CD14-positive monocyte (primary cell): ENCODE data around the gene PRKG2. TPM values are rescaled to one million over a fixed set of nuclear protein-coding genes. Genes with fewer than 3 reads are reported as not detected.

Experiments
- DNase-seq, 3 donors: peaks; one replicate each; pipeline ENCODE4 v3.0.0-alpha.2; 2011 to 2022
- H2AFZ ChIP-seq: 2 replicates; pipeline ENCODE4 v1.6.0; 2012; ENCODE audit warnings: mild to moderate bottlenecking, low read depth, low read length, inconsistent platforms; ENCODE audit not compliant: insufficient read depth, poor library complexity, severe bottlenecking
- H3K27ac ChIP-seq, 2 donors: 1 replicate in 1 of 2; 2 replicates in 1 of 2; pipeline ENCODE4 v1.5.1; 2012 to 2013; ENCODE audit warnings: low read length in 2 of 2, control low read depth in 1 of 2, inconsistent platforms in 1 of 2, low read depth in 1 of 2, mild to moderate bottlenecking in 1 of 2
- H3K27me3 ChIP-seq, 2 donors: one replicate each; pipeline versions ENCODE4 v1.6.0 to v1.6.1; 2011 to 2013; ENCODE audit warnings: low read length in 2 of 2; ENCODE audit not compliant: control insufficient read depth in 2 of 2, insufficient read depth in 2 of 2
- H3K36me3 ChIP-seq, 2 donors: replicated peaks in 1 of 2; 1 replicate in 1 of 2; 2 replicates in 1 of 2; pipeline versions ENCODE4 v1.5.1 to v1.6.1; 2012 to 2013; ENCODE audit warnings: low read length in 2 of 2, control low read depth in 1 of 2, inconsistent platforms in 1 of 2, mild to moderate bottlenecking in 1 of 2; ENCODE audit not compliant: insufficient read depth in 2 of 2, control insufficient read depth in 1 of 2
- H3K4me1 ChIP-seq, 2 donors: 1 replicate in 1 of 2; 2 replicates in 1 of 2; pipeline versions ENCODE4 v1.5.1 to v1.6.1; 2012 to 2013; ENCODE audit warnings: low read length in 2 of 2, control low read depth in 1 of 2, inconsistent platforms in 1 of 2, mild to moderate bottlenecking in 1 of 2, moderate library complexity in 1 of 2; ENCODE audit not compliant: insufficient read depth in 2 of 2, control insufficient read depth in 1 of 2
- H3K4me2 ChIP-seq: replicated peaks from 2 replicates; pipeline ENCODE3; 2012; ENCODE audit warnings: low read length, moderate library complexity, mild to moderate bottlenecking; ENCODE audit not compliant: poor library complexity, severe bottlenecking; ENCODE audit errors: extremely low read depth
- H3K4me3 ChIP-seq, 3 experiments: fragments of 200-600 bp in 1 of 3; sonication (generic) in 1 of 3; replicated peaks in 1 of 3; 1 replicate in 2 of 3; 2 replicates in 1 of 3; pipeline ENCODE4 v1.5.1; 2011 to 2013; ENCODE audit warnings: low read length in 3 of 3, mild to moderate bottlenecking in 3 of 3, control low read depth in 2 of 3, low read depth in 2 of 3, inconsistent platforms in 1 of 3, moderate library complexity in 1 of 3
- H3K79me2 ChIP-seq: 2 replicates; pipeline ENCODE4 v1.6.0; 2012; ENCODE audit warnings: mild to moderate bottlenecking, control low read depth, inconsistent platforms, low read length, moderate library complexity; ENCODE audit not compliant: insufficient read depth
- H3K9ac ChIP-seq: 2 replicates; pipeline ENCODE4 v1.6.0; 2017; ENCODE audit warnings: low read length, mild to moderate bottlenecking; ENCODE audit not compliant: insufficient read depth, poor library complexity, severe bottlenecking
- H3K9me3 ChIP-seq, 2 donors: replicated peaks in 1 of 2; 1 replicate in 1 of 2; 2 replicates in 1 of 2; pipeline versions ENCODE4 v1.5.1 to v1.6.1; 2012 to 2013; ENCODE audit warnings: low read length in 2 of 2, control low read depth in 1 of 2; ENCODE audit not compliant: control insufficient read depth in 1 of 2, insufficient read depth in 1 of 2
- H4K20me1 ChIP-seq: 2 replicates; pipeline ENCODE4 v1.6.0; 2012; ENCODE audit warnings: mild to moderate bottlenecking, low read length, control low read depth, moderate library complexity; ENCODE audit not compliant: insufficient read depth
- H3K27ac Mint-ChIP-seq, 7 donors: one replicate each; pipeline ENCODE4 v1.8.0; 2020; ENCODE audit warnings: mild to moderate bottlenecking in 7 of 7, mixed read lengths in 7 of 7, moderate library complexity in 6 of 7, inconsistent platforms in 2 of 7
- H3K27me3 Mint-ChIP-seq, 3 donors: one replicate each; pipeline ENCODE4 v1.8.0; 2021 to 2022; ENCODE audit warnings: low read depth in 3 of 3, mild to moderate bottlenecking in 3 of 3, mixed read lengths in 3 of 3, moderate library complexity in 3 of 3, inconsistent platforms in 1 of 3
- H3K36me3 Mint-ChIP-seq, 2 donors: one replicate each; pipeline ENCODE4 v1.8.0; 2020; ENCODE audit warnings: mixed read lengths in 2 of 2, inconsistent platforms in 1 of 2, mild to moderate bottlenecking in 1 of 2
- H3K4me1 Mint-ChIP-seq: one replicate; pipeline ENCODE4 v1.8.0; 2020; ENCODE audit warnings: mild to moderate bottlenecking, mixed read lengths
- H3K4me3 Mint-ChIP-seq, 2 donors: one replicate each; pipeline ENCODE4 v1.8.0; 2020; ENCODE audit warnings: mild to moderate bottlenecking in 2 of 2, mixed read lengths in 2 of 2, moderate library complexity in 1 of 2
- H3K9me3 Mint-ChIP-seq, 7 donors: one replicate each; pipeline ENCODE4 v1.8.0; 2020 to 2022; ENCODE audit warnings: mixed read lengths in 7 of 7, mild to moderate bottlenecking in 6 of 7, moderate library complexity in 6 of 7, inconsistent platforms in 2 of 7
- CTCF ChIP-seq: fragments of 200-600 bp; IDR thresholded peaks from one replicate; pipeline ENCODE4 v1.8.0; 2022; ENCODE audit warnings: antibody characterized with exemption, mild to moderate bottlenecking
- WGBS: methylation state at CpG from one replicate; pipeline ENCODE4 v1.1.5; 2013; ENCODE audit warnings: missing lambda C conversion rate; ENCODE audit not compliant: insufficient coverage; 5-methylcytosine and 5-hydroxymethylcytosine counted together
- intact Hi-C, 2 donors: fragments of 100-400 bp; cut with micrococcal nuclease; formaldehyde crosslinking; loops; one replicate each; pipeline versions ENCODE4 v1.15.0 to v1.15.1; 2023
- polyA plus RNA-seq, 3 donors: library from polyadenylated mRNA; depleted of rRNA in 1 of 3; unstranded in 2 of 3; stranded (reverse) in 1 of 3; fragments of 300-500 nt in 2 of 3; fragments of >200 nt in 1 of 3; fragmentation: Illumina TruSeq in 2 of 3; gene quantifications; 1 replicate in 2 of 3; 2 replicates in 1 of 3; pipeline ENCODE4 v1.2.3, GENCODE V29; 2012 to 2021

The PRKG2 gene
- polyA plus RNA-seq, 3 donors, result 0.10 TPM; not detected in 2

DNA sequence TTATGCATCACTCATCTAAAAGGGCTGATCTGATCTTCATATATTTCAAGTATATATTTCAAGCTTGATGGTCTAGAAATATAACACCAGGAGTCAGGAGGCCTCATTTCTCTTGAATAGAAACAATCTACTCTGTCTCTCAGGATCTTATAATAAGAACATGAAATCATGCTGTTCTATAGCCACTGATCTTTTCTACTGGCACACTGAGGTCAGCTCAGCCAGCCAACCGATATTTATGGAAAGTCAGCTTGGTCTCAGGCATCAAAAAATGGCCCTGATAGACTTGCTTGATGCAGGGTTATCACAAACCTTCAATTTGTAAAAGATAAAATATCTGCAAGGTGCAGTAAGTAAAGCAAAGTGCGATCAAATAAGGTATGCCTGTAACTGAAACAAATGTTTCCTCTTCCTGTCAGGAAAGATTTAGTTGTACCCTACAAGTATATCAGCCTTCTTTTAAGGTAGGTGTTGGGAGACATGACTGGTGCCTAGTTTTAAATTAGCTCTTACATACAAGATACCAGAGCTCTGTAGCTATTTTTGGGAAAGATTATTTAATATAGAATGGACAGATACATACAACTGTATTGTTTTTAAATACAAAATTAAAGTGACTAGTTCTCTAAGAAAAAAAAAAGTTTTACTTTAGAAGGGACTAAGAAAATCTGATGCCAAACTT, 121.2 kb downstream of the PRKG2 start:
- intact Hi-C loops, result no loop called here
- Histone ChIP-seq H3K27me3 (no peaks in the 10 kb centered on the region), H3K9me3 (no peaks in the 10 kb centered on the region), H3K4me2 (no peak overlapping the region), H3K4me3 (no peak overlapping the region), H3K79me2 (no peaks in the 10 kb centered on the region), H3K9ac (no peak overlapping the region), H4K20me1 (no peaks in the 10 kb centered on the region), H2AFZ (no peak overlapping the region), H3K4me1 (no peaks in the 10 kb centered on the region), H3K36me3 (no peaks in the 10 kb centered on the region), H3K27ac (no peak overlapping the region)
- WGBS, result no CpG with 5 or more reads among the region's 2 CpGs
- H3K27ac Mint-ChIP-seq, result no peak overlapping the region
- H3K4me3 Mint-ChIP-seq, result no peak overlapping the region
- no peaks in the 10 kb centered on the region for H3K36me3 Mint-ChIP-seq
- H3K27me3 Mint-ChIP-seq, result no peaks in the 10 kb centered on the region
- DNase-seq, result no peak
- no peaks in the 10 kb centered on the region for H3K4me1 Mint-ChIP-seq
- peaks cover 0 to 5% (median 0%) of the 10 kb centered on the region in 7 donors for H3K9me3 Mint-ChIP-seq
- TF ChIP-seq CTCF, result no peak

GRCh38 chr4:81085979-81086378, 129.0 kb downstream of the PRKG2 start:
- no peak overlapping the region for H3K27ac ChIP-seq
- no peak overlapping the region for H3K4me2 ChIP-seq
- Mint-ChIP-seq H3K27ac (no peak overlapping the region), H3K27me3 (peaks cover 0 to 2% (median 0%) of the 10 kb centered on the region in 3 donors), H3K9me3 (peaks cover 0 to 9% (median 7%) of the 10 kb centered on the region in 7 donors), H3K4me1 (no peaks in the 10 kb centered on the region), H3K4me3 (no peak overlapping the region), H3K36me3 (no peaks in the 10 kb centered on the region)
- no peak for TF ChIP-seq CTCF
- H3K9me3 ChIP-seq, result peaks cover 0 to 7% of the 10 kb centered on the region in 2 donors
- 96% methylated on average over 2 of the region's 3 CpGs for WGBS
- H3K36me3 ChIP-seq, result no peaks in the 10 kb centered on the region
- no peak overlapping the region for H3K4me3 ChIP-seq
- intact Hi-C loops, result no loop called here
- H3K9ac ChIP-seq, result no peak overlapping the region
- H4K20me1 ChIP-seq, result no peaks in the 10 kb centered on the region
- DNase-seq, result no peak
- H3K27me3 ChIP-seq, result no peaks in the 10 kb centered on the region
- H2AFZ ChIP-seq, result no peak overlapping the region
- H3K4me1 ChIP-seq, result no peaks in the 10 kb centered on the region
- H3K79me2 ChIP-seq, result no peaks in the 10 kb centered on the region
